HepG2 (cell line): ENCODE results near the gene KBTBD3. TPM values are rescaled to one million over a fixed set of nuclear protein-coding genes. Genes with fewer than 3 reads are reported as not detected.

ENCODE experiments used
- ATAC-seq: fragments of 200-7000 bp; cut with Tn5 transposase; 3 replicates; pipeline ENCODE4 v1.9.1; 2020; ENCODE audit warnings: mild to moderate bottlenecking, moderate library complexity
- BruUV-seq: library from RNA; stranded (reverse); fragments of 400-500 nt; replicated peaks from 2 replicates; lab custom pipeline; 2021; lab: Mats Ljungman, UMichigan
- CTCF ChIA-PET: fragments of 300-600 bp; formaldehyde crosslinking; extraction: SDS; loops from one replicate; lab custom pipeline; 2021; ENCODE audit warnings: low total read pairs, inconsistent platforms, low intra/inter-chr PET ratio; lab: Yijun Ruan, JAX
- POLR2A ChIA-PET: fragments of 350-600 bp; sonication (Branson Sonifier 250); formaldehyde crosslinking; loops from one replicate; lab custom pipeline; 2020; ENCODE audit warnings: antibody characterized with exemption, inconsistent platforms; lab: Yijun Ruan, JAX
- DNase-seq: peaks from one replicate; pipeline ENCODE4 v3.0.0-alpha.2; 2015; ENCODE audit warnings: low spot score
- FAIRE-seq: peaks from 3 replicates; lab custom pipeline; 2011; peaks lifted over from hg19 to GRCh38; lab: Jason Lieb, UNC
- H2AFZ ChIP-seq: one replicate; pipeline ENCODE4 v1.6.1; 2011; ENCODE audit warnings: low read length, inconsistent platforms
- H3K27ac ChIP-seq: fragments of 300-600 bp; 3 replicates; pipeline ENCODE4 v1.8.0; 2011; ENCODE audit warnings: mixed run types, mild to moderate bottlenecking, mixed read lengths, low read length, inconsistent platforms; ENCODE audit not compliant: insufficient read depth; ENCODE audit errors: extremely low read length
- H3K27me3 ChIP-seq, 2 experiments: fragments of 200-600 bp in 1 of 2; 2 replicates in 1 of 2; 3 replicates in 1 of 2; pipeline versions ENCODE4 v1.6.0 to v1.8.0; 2011; ENCODE audit warnings: low read length in 2 of 2, mild to moderate bottlenecking in 2 of 2, moderate library complexity in 2 of 2, inconsistent platforms in 1 of 2; ENCODE audit not compliant: insufficient read depth in 2 of 2, control insufficient read depth in 1 of 2
- H3K36me3 ChIP-seq, 2 experiments: fragments of 200-600 bp in 1 of 2; replicated peaks in 1 of 2; 2 replicates in 1 of 2; 3 replicates in 1 of 2; pipeline versions ENCODE4 v1.5.1 to v1.8.0; 2011; ENCODE audit warnings: low read length in 2 of 2, inconsistent platforms in 1 of 2; ENCODE audit not compliant: insufficient read depth in 2 of 2, control insufficient read depth in 1 of 2
- H3K4me1 ChIP-seq: 2 replicates; pipeline ENCODE4 v1.5.1; 2012; ENCODE audit warnings: low read length, inconsistent platforms; ENCODE audit not compliant: insufficient read depth
- H3K4me2 ChIP-seq: 2 replicates; pipeline ENCODE4 v1.6.0; 2011; ENCODE audit warnings: low read depth, low read length, inconsistent platforms
- H3K4me3 ChIP-seq, 3 experiments: fragments of 200-600 bp in 1 of 3; sonication (generic), shearing (Covaris generic) in 1 of 3; replicated peaks in 1 of 3; 2 replicates each; pipeline ENCODE4 v1.5.1; 2011 to 2016; ENCODE audit warnings: low read length in 3 of 3, inconsistent platforms in 2 of 3, low read depth in 2 of 3, mild to moderate bottlenecking in 2 of 3, control low read depth in 1 of 3, mixed read lengths in 1 of 3; ENCODE audit not compliant: insufficient read depth in 1 of 3
- H3K79me2 ChIP-seq: one replicate; pipeline ENCODE4 v1.6.1; 2011; ENCODE audit warnings: low read length, inconsistent platforms; ENCODE audit not compliant: insufficient read depth
- H3K9ac ChIP-seq: 2 replicates; pipeline ENCODE4 v1.6.0; 2011; ENCODE audit warnings: mild to moderate bottlenecking, low read depth, low read length, inconsistent platforms; ENCODE audit not compliant: insufficient read depth
- H3K9me3 ChIP-seq: 2 replicates; pipeline ENCODE4 v1.5.1; 2012; ENCODE audit warnings: mild to moderate bottlenecking, low read length
- H4K20me1 ChIP-seq: 2 replicates; pipeline ENCODE4 v1.6.0; 2011; ENCODE audit warnings: inconsistent platforms, mild to moderate bottlenecking, low read length, moderate library complexity; ENCODE audit not compliant: insufficient read depth
- AGO2 ChIP-seq: fragments of 200-400 bp; formaldehyde crosslinking; optimal IDR thresholded peaks from 2 replicates; pipeline ENCODE3; 2017; ENCODE audit warnings: mild to moderate bottlenecking, low read depth, low read length, moderate library complexity
- AHR ChIP-seq: IDR thresholded peaks from 2 replicates; pipeline ENCODE4 v1.6.1; 2018; ENCODE audit warnings: missing genetic modification reagents, missing compliant biosample characterization
- EHMT2 ChIP-seq: fragments of 200-600 bp; sonication (generic); IDR thresholded peaks from 2 replicates; pipeline ENCODE4 v1.7.0; 2017; ENCODE audit warnings: antibody characterized with exemption, low read depth, low read length, borderline replicate concordance
- REPIN1 ChIP-seq: sonication (generic); formaldehyde crosslinking; IDR thresholded peaks from 2 replicates; pipeline ENCODE4 v1.8.0; 2022; ENCODE audit warnings: missing genetic modification reagents, low read depth, mild to moderate bottlenecking, borderline replicate concordance
- RFXAP ChIP-seq: sonication (generic); formaldehyde crosslinking; IDR thresholded peaks from 2 replicates; pipeline ENCODE4 v1.4.0; 2020; ENCODE audit warnings: missing genetic modification reagents, borderline replicate concordance
- ZNF841 ChIP-seq: sonication (generic); formaldehyde crosslinking; IDR thresholded peaks from 2 replicates; pipeline ENCODE4 v1.8.1; 2023; ENCODE audit warnings: missing genetic modification reagents, borderline replicate concordance
- WGBS: methylation state at CpG from one replicate; pipeline ENCODE4 v1.1.6; 2017; ENCODE audit warnings: low lambda C conversion rate; 5-methylcytosine and 5-hydroxymethylcytosine counted together
- in situ Hi-C: cut with HindIII; loops from 2 replicates; pipeline ENCODE4 v1.10.0; 2017; ENCODE audit warnings: low pct_unique_long_range_greater_than_20kb; ENCODE audit not compliant: extremely low pct_ligation_motif_present
- intact Hi-C: fragments of 100-400 bp; cut with micrococcal nuclease; formaldehyde crosslinking; loops from one replicate; pipeline ENCODE4 v1.10.0; 2022; ENCODE audit not compliant: unreplicated experiment
- polyA plus RNA-seq, 8 experiments: library from polyadenylated mRNA; depleted of rRNA in 3 of 8; stranded (reverse) in 7 of 8; unstranded in 1 of 8; fragments of >200 nt; fragmentation: Illumina TruSeq in 4 of 8; extraction: Trizol in 4 of 8; gene quantifications; 2 replicates each; pipeline versions ENCODE4 v1.2.1 to v1.2.3, GENCODE V29; 2011 to 2016; ENCODE audit warnings: low read depth in 4 of 8, missing spikeins in 1 of 8, mixed read lengths in 1 of 8; ENCODE audit not compliant: insufficient read depth in 1 of 8
- total RNA-seq, 5 experiments: library from RNA; depleted of rRNA; stranded (reverse); fragments of >200 nt; fragmentation: Illumina TruSeq; extraction: Trizol; gene quantifications; 2 replicates each; pipeline ENCODE4 v1.2.3, GENCODE V29; 2016; ENCODE audit warnings: low read depth in 1 of 5
- TF ChIP-seq, protein P1 (sequence below): sonication (generic); formaldehyde crosslinking; IDR thresholded peaks from 2 replicates; pipeline ENCODE4 v1.8.0; 2022; ENCODE audit warnings: missing genetic modification reagents, mild to moderate bottlenecking, moderate library complexity, borderline replicate concordance
- TF ChIP-seq, protein P2 (sequence below): sonication (generic); formaldehyde crosslinking; IDR thresholded peaks from 2 replicates; pipeline ENCODE4 v1.5.0; 2020; ENCODE audit warnings: mild to moderate bottlenecking, missing genetic modification reagents, moderate library complexity
- TF ChIP-seq, protein P3 (sequence below): IDR thresholded peaks from 2 replicates; pipeline ENCODE4 v1.6.1; 2016

KBTBD3 gene
- total and polyA plus RNA-seq, 2 of the 13 experiments (the other 11 are each of a cell fraction or from before 2014, with no cell fraction given), result 1.8 to 7.4 TPM

DNA sequence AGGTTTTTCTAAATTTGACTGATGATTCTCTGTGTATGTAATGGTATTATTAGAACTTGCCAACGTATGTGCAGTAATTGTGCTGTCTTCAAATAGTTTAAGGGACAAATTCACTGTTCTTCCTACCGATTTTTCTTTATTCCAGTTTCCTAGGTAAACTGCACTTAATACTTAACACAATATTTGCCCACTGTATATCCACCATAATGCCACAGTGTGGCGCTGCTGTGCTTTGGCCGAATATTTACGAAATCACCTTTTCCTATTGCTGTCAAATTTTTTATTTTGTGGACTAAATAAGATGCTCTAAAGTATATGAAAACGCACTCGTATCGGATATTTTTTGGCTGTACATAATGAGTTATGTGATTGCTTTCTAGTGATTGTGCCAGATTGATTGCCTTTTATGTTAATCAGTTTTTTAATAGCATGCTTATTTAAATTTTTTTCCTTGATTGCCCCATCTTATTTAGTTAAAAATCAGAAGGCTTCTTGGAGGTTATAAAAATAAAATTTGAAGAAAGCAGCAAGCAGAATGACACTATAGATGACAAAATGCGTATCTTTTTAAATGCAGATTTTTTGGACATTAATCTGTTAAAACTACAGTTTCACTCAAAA, 10.8 kb upstream of the KBTBD3 start (continued):
- TF ChIP-seq, protein P1, sequence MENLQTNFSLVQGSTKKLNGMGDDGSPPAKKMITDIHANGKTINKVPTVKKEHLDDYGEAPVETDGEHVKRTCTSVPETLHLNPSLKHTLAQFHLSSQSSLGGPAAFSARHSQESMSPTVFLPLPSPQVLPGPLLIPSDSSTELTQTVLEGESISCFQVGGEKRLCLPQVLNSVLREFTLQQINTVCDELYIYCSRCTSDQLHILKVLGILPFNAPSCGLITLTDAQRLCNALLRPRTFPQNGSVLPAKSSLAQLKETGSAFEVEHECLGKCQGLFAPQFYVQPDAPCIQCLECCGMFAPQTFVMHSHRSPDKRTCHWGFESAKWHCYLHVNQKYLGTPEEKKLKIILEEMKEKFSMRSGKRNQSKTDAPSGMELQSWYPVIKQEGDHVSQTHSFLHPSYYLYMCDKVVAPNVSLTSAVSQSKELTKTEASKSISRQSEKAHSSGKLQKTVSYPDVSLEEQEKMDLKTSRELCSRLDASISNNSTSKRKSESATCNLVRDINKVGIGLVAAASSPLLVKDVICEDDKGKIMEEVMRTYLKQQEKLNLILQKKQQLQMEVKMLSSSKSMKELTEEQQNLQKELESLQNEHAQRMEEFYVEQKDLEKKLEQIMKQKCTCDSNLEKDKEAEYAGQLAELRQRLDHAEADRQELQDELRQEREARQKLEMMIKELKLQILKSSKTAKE, result no peak
- TF ChIP-seq, protein P2, sequence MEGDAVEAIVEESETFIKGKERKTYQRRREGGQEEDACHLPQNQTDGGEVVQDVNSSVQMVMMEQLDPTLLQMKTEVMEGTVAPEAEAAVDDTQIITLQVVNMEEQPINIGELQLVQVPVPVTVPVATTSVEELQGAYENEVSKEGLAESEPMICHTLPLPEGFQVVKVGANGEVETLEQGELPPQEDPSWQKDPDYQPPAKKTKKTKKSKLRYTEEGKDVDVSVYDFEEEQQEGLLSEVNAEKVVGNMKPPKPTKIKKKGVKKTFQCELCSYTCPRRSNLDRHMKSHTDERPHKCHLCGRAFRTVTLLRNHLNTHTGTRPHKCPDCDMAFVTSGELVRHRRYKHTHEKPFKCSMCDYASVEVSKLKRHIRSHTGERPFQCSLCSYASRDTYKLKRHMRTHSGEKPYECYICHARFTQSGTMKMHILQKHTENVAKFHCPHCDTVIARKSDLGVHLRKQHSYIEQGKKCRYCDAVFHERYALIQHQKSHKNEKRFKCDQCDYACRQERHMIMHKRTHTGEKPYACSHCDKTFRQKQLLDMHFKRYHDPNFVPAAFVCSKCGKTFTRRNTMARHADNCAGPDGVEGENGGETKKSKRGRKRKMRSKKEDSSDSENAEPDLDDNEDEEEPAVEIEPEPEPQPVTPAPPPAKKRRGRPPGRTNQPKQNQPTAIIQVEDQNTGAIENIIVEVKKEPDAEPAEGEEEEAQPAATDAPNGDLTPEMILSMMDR (CRISPR knock-in tag), result peak; percentile 81
- TF ChIP-seq, all 625 proteins: peak for 9

DNA sequence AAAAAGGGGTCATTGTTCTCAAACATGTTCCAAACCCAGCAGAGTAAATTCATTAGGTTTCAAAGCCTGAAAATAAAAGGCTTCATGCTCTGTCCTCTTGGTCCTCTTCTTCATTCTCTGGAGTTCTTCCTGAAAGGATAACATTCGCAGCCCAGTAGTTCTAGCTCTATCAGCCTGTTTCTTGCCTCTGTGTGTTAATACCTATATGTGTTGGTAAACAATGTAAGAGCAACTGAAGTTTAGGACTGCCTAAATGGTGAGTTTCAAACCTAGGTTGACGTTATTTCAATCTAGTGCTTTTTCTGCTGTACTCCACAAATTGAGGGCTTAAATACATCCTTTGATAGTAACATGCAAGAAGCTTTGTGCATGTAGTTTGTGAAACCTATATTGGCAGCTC, 9.7 kb upstream of the KBTBD3 start:
- no peak overlapping the region for H3K9ac ChIP-seq
- H4K20me1 ChIP-seq, result peaks cover 27% of the 10 kb centered on the region
- no peak for DNase-seq
- intact Hi-C loops, result loop anchor here (5.0 kb wide), 1 partner anchor 500 kb away; no protein-coding TSS in a partner anchor
- H3K27ac ChIP-seq, result no peak overlapping the region
- H3K9me3 ChIP-seq, result no peaks in the 10 kb centered on the region
- H3K79me2 ChIP-seq, result peaks cover 69% of the 10 kb centered on the region
- CTCF ChIA-PET, result no interaction called here
- no peak overlapping the region; a peak in 1 of 6 replicates for H3K4me3 ChIP-seq
- no peak overlapping the region for H2AFZ ChIP-seq
- H3K4me1 ChIP-seq, result peaks cover 29% of the 10 kb centered on the region
- TF ChIP-seq REPIN1 (CRISPR knock-in tag) (no peak), EHMT2 (no peak), RFXAP (CRISPR knock-in tag) (no peak), ZNF841 (CRISPR knock-in tag) (no peak), AGO2 (no peak), AHR (no peak)
- TF ChIP-seq, protein P3, sequence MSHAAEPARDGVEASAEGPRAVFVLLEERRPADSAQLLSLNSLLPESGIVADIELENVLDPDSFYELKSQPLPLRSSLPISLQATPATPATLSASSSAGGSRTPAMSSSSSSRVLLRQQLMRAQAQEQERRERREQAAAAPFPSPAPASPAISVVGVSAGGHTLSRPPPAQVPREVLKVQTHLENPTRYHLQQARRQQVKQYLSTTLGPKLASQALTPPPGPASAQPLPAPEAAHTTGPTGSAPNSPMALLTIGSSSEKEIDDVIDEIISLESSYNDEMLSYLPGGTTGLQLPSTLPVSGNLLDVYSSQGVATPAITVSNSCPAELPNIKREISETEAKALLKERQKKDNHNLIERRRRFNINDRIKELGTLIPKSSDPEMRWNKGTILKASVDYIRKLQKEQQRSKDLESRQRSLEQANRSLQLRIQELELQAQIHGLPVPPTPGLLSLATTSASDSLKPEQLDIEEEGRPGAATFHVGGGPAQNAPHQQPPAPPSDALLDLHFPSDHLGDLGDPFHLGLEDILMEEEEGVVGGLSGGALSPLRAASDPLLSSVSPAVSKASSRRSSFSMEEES (CRISPR knock-in tag), result no peak
- TF ChIP-seq, all 625 proteins: peak for 0
- FAIRE-seq (no peak), ATAC-seq (no peak)
- 92% methylated on average over 2 of the region's 2 CpGs for WGBS
- POLR2A ChIA-PET, result interaction anchor here (1.8 kb wide), 1 partner anchor 10 kb away, joined by 13 read pairs; the partner anchor contains the start of genes AASDHPPT and KBTBD3
- in situ Hi-C loops, result no loop called here
- H3K27me3 ChIP-seq, result no peaks in the 10 kb centered on the region
- BruUV-seq, result no TSS peak
- no peak overlapping the region for H3K4me2 ChIP-seq
- H3K36me3 ChIP-seq, result peaks cover 3 to 35% of the 10 kb centered on the region in 2 experiments
